EH (cell line): ENCODE measurements around the gene DTNB.
"Not testable (repeated sequence)": the region's sequence is repeated elsewhere in the genome, so short reads cannot be mapped to it uniquely, and the experiment has no call there.

Experiments used
- DNase-seq: peaks from one replicate; pipeline ENCODE4 v3.0.0-alpha.2; 2015; ENCODE audit warnings: low read depth

Gene DTNB

DNA sequence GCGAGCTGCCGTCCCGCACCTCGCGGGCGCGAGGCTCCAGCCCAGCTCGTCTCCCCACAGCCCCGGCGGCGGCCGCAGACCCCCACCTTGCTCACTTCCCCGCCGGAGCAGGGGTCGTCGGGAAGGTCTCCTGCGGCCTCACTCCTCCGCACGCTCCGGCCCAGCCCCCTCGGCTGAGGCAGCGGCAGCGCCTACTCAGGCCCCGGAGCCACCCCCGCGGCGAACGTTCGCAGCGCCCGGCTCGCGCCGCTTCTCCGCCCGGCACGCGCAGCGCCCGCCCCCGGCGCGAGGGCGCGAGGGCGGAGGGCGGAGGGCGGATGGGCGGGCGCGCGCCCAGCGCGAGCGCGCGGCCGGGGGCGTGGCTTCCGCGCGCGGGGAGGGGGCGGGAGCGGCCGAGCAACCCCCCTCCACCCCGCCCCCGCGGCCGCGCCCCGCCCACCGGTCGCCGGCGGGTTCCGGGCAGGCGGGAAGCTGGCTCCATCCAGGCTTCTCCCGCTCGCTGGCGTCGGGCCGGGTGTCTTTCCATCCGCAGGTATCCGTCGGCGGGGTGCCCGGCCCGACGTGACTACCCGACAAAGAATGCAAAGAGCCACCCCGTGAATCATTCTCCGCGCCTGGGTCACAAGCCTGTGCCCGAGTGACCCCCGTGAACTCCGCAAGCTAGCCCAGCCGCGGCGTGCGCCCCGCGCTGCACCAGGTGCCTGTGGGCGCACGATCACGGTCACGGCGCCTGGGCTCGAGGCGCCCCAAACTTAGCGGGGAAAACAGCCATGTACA is at the start of gene DTNB:
Gene DTNB (minus strand): TSS at position 278 of the 777 bp plus-strand sequence. CDS start 20,917 bp downstream, outside the sequence.
- DNase-seq, result peak; percentile 65

DNA sequence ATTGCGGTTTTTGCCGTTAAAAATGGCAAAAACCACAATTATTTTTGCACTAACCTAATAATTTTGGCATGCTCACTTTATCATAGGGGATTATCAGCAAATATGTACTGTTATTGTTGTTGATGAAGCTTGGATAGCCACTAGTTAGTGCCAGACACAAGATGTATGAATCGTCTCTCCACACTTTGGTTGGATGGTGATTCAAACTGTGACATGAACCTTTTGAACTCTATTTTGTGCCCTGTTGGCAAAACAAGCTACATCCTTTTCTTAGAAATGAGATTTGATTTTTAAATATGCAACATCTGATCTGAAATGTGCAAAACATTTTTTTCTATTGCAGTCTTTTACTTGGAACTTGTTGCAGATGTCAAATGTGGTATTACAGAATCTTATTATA is 48.8 kb upstream of the DTNB start:
- no peak for DNase-seq

GRCh38 chr2:25720575-25720974 is 47.2 kb upstream of the DTNB start:
- DNase-seq, result peak; percentile 7

DNA sequence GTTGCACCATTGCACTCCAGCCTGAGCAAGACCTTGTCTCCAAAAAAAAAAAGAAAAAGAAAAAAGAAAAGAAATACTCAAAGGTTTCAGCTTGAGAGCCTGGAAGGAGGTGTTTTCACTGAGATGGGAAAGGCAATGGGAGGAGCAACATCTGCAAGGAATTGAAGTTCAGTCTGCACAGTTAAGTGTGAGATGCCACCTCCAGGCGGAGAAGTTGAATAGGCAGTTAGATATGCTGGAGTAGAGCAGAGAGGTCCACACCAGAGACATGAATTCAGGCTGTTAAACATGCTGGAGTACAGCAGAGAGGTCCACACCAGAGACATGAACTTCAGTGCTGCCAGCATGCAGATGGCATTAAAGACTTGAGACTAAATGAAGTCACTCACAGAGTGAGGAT is 41.4 kb upstream of the DTNB start:
- peak; percentile 44 for DNase-seq

DNA sequence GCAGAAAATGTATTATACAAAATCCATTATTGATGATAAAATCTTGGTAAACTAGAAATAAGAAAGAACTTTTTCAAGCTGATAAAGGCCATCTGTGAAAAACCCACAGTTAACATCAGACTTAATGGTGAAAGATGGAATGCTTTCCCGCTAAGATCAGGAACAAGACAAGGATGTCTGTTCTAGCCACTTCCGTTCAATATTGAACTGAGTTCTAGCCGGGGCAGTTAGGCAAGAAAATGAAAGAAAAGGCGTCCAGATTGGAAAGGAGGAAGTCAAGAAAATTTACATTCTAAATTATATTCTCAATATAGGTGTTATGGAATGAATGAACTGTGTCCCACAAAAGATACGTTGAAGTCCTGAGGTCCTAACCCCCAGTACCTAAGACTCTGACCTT is 39.1 kb upstream of the DTNB start:
- no peak for DNase-seq

GRCh38 chr2:25711675-25712354 is 38.4 kb upstream of the DTNB start:
- no peak for DNase-seq

GRCh38 chr2:25710750-25711149 is 37.4 kb upstream of the DTNB start:
- DNase-seq, result no peak

DNA sequence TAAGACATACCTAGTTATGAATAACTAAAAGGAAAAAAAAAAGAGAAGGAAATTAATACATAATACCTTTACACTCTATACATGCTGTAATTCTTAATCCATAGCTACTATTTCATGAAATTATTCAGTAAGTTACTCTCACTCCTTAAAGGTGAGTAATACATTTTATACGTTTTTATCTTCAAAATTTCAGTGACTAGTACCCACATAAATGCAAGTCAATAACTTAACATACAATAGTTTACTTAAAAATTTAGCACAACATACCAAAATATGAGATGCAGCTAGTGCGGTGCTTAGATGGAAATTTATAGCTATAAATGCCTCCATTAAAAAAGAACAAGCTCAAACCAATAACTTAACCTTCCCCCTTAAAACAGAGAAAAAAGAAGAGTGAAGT is 36.0 kb upstream of the DTNB start:
- DNase-seq, result no peak

- no peak for DNase-seq
Observed at GRCh38 chr2:25707927-25708590, 34.7 kb upstream of the DTNB start.

GRCh38 chr2:25705575-25705974 is 32.2 kb upstream of the DTNB start:
- not testable (repeated sequence) for DNase-seq

- DNase-seq, result no peak
Observed at GRCh38 chr2:25701801-25702200, 28.4 kb upstream of the DTNB start.

- DNase-seq, result peak; percentile 54
Observed at GRCh38 chr2:25700221-25700660, 26.9 kb upstream of the DTNB start.

DNA sequence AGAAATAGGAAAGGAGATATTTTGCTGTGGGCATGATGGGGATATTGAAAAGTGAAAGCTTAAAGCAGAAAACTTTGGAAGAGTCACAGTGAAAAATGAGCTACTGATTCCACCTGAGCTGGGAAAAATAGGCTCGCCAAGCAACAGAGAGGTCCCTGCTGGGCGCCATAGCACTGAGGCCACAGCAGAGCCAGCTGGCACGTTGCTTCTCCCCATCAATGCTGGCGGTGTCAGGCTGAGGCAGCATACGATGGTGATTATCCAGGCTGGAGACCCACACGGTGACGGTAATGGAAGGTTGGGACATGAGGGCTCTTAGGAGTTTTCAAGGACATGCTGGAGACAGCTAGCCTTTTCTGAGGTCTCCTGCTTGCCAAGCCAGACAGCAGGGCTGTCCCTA is 25.8 kb upstream of the DTNB start:
- DNase-seq, result no peak

GRCh38 chr2:25698752-25699151 is 25.4 kb upstream of the DTNB start:
- peak; percentile 30 for DNase-seq

DNA sequence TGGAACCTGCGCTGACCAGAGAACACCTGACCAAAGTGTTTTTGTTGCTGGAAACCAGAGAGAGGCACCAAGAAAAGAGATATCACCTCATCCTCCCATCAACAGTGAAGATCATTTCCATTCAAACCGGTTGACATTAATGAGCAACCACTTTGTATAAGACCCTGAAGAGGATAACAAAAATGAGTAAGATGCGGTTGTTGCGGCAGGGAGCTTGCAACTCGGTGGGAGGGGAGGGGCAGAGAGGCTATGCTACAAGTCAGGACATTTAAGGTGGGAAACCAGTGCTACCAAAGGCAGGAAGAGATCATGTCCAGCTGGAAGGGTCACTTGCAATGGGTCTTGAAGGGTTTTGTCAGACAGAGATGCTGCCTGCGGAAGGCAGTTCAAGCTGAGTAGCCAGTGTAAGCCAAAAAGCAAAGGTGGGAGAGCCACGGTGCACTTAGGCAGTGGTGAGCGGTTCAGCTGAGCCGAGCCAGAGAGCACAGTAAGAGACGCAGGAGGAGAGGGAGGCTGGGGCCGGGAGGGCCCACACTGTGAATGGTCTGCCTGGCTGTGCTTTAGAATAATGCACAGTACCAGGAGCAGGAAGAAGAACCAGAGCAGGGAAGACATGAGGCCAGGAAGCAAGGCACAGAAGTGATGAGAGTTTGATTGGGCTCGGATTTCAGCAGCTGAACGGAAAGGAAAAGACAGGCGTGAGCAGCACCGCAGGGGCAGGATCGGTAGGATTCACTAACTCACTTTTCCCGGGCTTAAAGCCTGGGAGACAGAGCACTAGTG is 24.4 kb upstream of the DTNB start:
- DNase-seq, result peak; percentile 28

DNA sequence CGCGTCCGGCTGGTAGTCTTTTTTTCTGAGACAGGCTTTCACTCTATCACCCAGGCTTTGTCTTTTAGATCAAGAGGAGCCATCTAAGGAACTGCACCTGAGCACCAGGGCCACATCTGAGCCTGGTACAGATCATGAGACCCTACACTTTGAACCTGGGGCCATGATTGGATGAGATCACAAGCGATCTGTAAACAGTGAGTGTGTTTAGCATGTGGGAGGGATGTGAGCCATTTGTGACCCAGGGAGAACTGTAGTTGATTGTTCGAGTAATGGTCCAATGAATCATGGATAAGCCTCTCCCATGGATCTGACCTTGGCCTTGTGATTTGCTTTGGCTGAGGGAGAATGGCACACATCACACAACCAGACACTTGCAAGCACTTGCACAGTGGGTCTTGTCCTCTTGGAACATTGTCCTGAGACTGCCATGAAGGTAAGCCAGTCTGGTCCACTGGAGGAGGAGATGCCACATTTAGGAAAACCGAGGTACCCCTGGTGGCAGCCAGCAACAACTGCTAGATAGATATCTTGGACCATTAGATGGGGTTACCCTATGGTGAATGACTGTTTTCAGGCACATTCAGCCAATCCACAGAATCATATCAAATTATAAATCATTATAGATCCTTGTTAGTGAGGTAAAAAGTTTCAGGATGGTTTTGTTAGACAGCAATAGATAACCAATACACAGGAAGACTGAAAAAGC is 19.5 kb upstream of the DTNB start:
- DNase-seq, result no peak

- DNase-seq, result peak; percentile 76
Observed at GRCh38 chr2:25692143-25692542, 18.8 kb upstream of the DTNB start.

GRCh38 chr2:25690058-25690457 is 16.7 kb upstream of the DTNB start:
- peak; percentile 84 for DNase-seq

DNA sequence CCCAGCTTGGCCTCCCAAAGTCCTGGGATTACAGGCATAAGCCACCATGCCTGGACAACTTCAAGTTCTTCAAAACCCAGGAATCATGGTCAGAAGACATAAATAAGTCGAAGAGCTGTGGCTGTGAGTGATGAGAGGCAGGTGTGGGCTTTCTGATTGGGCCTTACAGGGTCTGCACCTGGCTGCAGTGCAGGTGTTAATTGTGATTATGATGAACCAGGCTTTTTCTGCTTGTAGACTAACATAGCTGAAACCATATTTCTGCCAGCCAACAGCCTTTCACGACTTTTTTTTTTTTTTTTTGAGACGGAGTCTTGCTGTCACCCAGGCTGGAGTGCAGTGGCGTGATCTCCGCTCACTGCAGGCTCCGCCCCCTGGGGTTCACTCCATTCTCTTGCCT is 14.9 kb upstream of the DTNB start:
- no peak for DNase-seq

GRCh38 chr2:25685741-25686140 is 12.4 kb upstream of the DTNB start:
- DNase-seq, result no peak
